ENCODE data around the gene CHTF8.

CHTF8 gene

GRCh38 chr16:69132424-69133252, at the start of gene CHTF8, which contains the start of gene UTP4:
TSS of gene CHTF8 (minus strand) at chr16:69132588. CDS start at chr16:69121458, 11,130 bp downstream.
TSS of gene UTP4 (plus strand) at chr16:69132649. CDS start at chr16:69133460, 811 bp downstream.
- H3K4me3 ChIP-seq (ENCODE audit: low read depth, low read length): peak within 1 kb of the TSS; percentile 82
- DNase-seq (ENCODE audit: low read depth): peak; percentile 27
- TF ChIP-seq CTCF (IDR thresholded peaks at IDR 0.05; ENCODE audit: low read depth, low read length, missing control alignments): no peak
- in situ Hi-C loops (cut with HindIII; ENCODE audit: low sequenced_read_pairs): no loop called here

- TF ChIP-seq CTCF (IDR thresholded peaks at IDR 0.05; ENCODE audit: low read depth, low read length, missing control alignments): no peak
- in situ Hi-C loops (cut with HindIII; ENCODE audit: low sequenced_read_pairs): no loop called here
- no peak overlapping the region for H3K4me3 ChIP-seq (ENCODE audit: low read depth, low read length)
- DNase-seq (ENCODE audit: low read depth): no peak
These were observed 47.6 kb upstream of the CHTF8 start for GRCh38 chr16:69180011-69180338.

GRCh38 chr16:69179328-69180010, 47.1 kb upstream of the CHTF8 start:
- H3K4me3 ChIP-seq (ENCODE audit: low read depth, low read length): no peak overlapping the region
- TF ChIP-seq CTCF (IDR thresholded peaks at IDR 0.05; ENCODE audit: low read depth, low read length, missing control alignments): no peak
- DNase-seq (ENCODE audit: low read depth): peak; percentile 86
- in situ Hi-C loops (cut with HindIII; ENCODE audit: low sequenced_read_pairs): no loop called here

GRCh38 chr16:69176033-69176800, 43.8 kb upstream of the CHTF8 start:
- in situ Hi-C loops (cut with HindIII; ENCODE audit: low sequenced_read_pairs): no loop called here
- no peak for TF ChIP-seq CTCF (IDR thresholded peaks at IDR 0.05; ENCODE audit: low read depth, low read length, missing control alignments)
- H3K4me3 ChIP-seq (ENCODE audit: low read depth, low read length): no peak overlapping the region
- peak; percentile 55 for DNase-seq (ENCODE audit: low read depth)

GRCh38 chr16:69171325-69172084, 39.1 kb upstream of the CHTF8 start:
- in situ Hi-C loops (cut with HindIII; ENCODE audit: low sequenced_read_pairs): no loop called here
- TF ChIP-seq CTCF (IDR thresholded peaks at IDR 0.05; ENCODE audit: low read depth, low read length, missing control alignments): no peak
- H3K4me3 ChIP-seq (ENCODE audit: low read depth, low read length): no peak overlapping the region
- DNase-seq (ENCODE audit: low read depth): no peak
